ENCODE measurements around the gene NFATC1.
"Not testable (repeated sequence)": the region's sequence is repeated elsewhere in the genome, so short reads cannot be mapped to it uniquely, and the experiment has no call there.

The NFATC1 gene

DNA sequence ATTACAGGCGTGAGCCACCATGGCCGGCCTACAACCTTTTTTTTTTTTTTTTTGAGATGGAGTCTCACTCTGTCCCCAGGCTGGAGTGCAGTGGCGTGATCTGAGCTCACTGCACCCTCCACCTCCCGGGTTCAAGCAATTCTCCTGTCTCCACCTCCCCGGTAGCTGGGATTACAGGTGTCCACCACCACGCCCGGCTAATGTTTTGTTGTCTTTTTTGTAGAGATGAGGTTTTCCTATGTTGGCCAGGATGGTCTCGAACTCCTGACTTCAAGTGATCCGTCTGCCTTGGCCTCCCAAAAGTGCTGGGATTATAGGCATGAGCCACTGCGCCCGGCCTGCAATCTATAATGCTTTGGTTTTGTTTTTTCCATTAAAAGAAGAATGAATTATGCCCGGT lies 19.1 kb upstream of the NFATC1 start:
- DNase-seq = not testable (repeated sequence)

DNA sequence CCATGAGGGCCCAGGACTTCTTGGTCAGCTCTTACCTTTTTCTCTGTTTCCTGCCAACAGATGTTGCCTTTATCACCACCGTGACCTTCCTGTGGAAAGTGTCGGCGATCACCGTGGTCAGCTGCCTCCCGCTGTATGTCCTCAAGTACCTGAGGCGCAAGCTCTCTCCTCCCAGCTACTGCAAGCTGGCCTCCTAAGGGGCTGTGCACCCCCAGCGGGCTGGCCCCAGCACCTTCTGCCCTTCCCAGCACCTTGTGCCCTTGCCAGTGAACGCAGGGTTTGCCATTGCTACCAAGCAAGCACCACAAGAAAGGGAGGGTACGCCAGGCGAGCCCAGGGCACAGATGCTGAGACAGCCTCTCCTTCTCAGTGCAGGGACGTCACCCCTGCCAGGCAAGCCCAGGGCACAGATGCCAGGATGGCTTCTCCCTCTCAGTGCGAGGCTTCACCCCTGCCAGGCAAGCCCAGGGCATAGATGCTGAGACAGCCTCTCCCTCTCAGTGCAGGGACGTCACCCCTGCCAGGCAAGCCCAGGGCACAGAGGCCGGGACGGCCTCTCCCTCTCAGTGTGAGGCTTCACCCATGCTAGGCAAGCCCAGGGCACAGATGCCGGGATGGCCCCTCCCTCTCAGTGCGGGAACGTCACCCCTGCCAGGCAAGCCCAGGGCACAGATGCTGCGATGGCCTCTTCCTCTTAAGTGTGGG lies 18.4 kb upstream of the NFATC1 start:
- DNase-seq = no peak

DNA sequence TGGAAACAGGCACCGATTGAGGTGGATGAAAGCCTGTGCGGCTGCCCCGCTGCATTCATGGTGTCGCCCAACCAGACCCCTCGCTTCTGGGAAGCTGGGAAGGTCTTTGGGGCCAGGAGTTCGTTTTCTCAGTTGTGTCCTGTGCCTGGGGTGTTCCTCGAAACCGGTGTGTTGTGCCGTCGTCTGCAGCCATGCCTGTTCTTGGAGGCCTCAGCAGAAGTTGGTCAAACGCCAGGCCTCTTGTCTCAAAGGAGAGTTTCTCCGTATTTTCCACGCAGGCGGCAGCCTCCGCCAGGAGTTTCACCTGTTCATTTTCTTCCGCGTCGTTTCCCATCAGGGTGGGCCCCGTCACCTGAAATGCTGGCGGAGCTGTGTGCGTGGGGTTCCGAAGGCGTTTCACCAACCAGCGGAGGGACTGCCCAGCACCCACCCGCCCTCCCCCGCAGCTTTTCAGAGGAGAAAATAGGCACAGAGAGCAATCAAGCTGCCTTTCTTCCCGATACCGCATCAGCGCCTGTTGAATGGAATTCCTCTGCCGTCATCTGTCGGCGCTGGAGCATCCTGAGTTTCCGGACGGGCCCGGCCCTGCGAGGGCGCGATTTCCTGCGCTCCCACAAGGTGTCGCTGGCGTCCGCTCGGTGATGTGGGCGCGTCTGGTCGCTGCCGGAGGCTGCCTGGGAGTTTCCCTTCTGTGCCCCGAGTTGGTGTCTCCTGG lies 17.0 kb upstream of the NFATC1 start:
- DNase-seq = peak; percentile 61 to 74 (median 70)

DNA sequence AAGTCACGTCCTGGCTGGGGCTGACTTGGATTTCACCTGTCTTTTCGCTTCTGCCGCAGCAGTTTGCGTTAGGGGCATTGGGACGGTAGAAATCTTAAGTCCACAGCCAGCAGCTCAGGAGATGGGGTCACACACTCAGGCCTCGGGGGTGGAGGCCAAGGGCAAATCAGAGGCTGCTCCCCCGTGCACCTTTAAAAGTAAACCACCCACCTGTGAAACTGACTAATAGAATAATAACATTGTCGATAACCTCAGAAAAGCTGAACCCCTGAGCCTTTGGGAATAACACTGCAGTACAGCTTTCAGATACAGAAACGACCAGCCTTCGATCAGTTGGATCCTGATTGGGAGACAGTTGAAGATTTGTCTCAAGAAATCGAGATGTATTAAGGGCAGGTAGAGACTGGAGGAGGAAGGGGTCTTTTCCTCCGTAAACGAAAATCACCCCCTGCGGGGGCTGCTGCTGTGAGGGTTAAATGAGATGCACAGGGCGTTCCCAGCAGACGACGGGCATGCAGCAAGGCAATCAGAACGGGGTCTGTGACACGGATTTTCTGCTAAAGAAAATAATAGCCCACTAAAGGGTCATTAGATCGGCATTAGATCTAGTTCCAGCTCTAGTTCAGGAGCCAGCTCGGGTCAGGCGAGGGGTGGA lies 16.4 kb upstream of the NFATC1 start:
- no peak for DNase-seq

DNA sequence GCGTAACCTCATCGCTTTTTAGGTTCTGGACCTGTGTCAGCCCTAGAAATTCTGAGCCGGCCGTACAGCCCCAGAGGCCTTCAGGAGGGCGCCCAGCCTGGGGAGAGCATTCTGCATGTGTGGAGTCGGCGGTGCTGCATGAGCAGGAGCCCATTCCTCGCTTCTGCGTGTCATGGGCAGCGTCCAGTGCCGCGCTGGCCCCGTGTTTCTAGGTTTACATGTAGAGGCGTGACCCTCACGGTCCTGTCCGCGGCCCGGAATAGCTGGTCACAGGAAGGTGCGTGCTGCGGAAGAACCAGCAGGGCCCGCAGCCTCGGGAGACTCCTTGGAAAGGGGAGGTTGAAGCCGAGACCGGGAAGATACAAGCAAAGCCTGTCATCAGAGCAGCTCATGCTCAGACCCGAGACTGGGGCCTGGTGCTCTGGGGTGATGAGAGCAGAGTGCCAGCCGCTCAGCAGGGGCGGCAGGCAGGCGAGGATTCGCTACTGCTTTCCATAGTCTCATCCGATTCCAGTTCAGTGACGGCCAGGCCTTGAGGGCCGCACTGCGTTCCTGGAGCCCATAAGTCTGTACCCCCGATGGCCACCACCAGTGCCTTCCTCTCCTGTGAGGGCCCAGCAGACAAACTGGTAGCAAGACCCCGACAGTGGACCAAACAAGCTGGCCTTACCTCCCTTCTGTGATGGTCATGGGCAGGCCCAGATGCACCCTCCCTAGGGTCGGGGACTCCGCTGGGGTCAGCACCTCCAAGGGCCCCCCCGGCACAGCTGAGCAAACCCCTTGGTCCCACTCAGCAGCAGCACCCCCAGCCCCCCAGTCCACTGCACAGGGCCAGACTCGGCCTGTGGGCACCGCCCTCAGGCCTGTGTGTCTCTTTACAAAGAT lies 15.6 kb upstream of the NFATC1 start:
- no peak for DNase-seq

DNA sequence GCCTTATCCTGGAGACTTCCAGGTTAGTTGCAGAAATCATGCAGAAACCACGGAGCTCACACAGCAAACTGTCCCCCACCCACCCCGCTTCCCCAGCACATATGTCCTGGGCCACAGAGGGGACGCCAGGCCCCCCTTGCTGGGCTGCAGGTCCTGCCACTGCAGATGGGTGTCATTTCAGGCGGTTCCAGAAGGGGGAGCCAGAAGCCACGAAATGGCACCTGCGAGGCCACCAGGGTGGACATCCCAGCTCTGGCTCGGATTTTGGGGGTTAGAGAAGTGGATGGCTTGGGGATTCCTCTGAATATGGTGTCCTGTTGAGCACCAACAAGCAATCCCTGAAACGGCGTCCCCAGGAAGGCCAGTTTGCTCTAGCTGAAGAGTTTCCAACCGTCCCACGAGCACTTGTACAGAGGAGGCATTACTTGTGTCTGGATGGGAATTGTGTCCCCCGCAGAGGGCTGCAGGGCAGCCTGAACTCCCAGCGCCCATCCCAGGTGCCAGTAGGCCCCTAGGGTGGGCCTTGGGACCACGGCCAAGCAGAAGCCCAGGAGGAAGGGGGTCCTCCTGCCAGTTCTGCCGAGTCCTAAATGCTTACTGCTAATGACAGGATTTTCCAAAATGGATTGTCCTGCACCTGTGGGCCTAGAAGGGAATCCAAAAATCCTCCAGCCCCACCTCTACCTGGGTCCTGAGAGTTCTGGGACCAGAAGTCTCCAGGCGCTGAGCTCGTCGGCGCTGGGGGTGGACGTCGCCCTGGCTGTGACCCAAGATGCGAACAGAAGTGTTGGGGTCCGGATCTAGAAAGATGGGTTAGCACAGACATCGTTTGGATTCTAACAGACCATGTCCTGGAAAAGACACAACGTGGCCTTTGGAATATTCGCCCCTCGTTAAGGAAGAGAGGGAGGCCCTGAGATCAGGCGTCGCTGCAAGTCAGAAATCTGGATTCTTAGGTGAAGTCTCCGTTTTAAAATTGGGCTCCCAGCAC lies 14.6 kb upstream of the NFATC1 start:
- DNase-seq = peak in 3 of 4 experiments; percentile 38 to 71 (median 68)

DNA sequence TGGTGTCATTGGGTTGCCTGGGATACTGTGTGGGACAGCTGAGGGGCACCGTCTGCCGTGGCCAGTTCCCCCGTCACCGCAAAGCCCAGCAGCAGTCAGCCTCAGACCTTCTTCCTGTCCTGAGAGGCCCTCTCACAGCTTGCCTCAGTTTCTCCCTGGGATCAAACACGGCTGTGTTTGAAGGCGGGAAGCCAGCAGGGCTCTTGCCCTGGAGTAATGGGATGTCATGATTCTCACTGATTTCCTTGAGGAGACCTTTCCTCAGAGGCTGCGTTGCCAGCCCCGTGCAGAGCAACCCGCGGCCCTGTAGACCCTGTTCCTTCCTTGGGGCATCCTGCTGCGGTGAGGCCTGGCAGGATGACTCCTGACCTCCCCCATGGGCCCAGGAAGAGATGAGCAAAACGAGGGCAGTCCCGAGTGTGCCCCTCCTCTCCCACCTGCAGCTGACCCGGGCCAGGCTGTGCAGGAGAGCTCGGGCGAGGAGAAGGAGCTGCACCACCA lies 13.9 kb upstream of the NFATC1 start:
- no peak for DNase-seq

DNA sequence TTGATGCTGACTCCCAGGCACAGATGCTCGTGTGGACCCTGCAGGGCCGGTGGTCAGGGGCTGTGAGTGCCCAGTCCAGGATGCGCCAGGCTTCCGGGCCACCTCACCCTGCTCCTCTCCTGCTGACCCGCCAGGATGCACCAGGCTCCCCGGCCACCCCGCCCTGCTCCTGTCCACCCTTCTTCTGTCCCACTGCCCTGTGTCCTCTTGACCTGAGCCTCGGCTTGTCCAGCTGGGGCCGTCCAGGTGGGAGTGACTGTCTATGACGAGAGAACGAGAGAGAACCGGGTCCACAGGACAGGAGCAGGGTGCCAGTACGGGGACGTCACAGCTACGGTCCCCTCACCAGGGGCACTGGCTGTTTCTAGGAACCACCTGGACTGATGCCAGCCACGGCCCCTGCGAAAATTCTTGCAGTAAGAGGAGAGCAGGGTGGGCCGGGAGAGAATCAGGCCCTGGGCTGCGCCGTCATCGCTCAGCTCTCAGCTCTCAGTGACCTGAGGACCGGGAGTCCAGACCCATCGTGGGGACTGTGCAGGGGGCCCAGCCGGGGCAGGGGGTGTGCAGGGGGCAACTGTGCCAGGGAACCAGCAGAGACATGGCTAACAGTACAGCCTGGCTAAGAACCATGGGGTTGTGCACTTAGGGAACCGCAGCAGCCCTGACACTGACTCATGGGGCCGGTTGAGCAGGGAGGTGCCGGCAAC lies 12.9 kb upstream of the NFATC1 start:
- no peak for DNase-seq

DNA sequence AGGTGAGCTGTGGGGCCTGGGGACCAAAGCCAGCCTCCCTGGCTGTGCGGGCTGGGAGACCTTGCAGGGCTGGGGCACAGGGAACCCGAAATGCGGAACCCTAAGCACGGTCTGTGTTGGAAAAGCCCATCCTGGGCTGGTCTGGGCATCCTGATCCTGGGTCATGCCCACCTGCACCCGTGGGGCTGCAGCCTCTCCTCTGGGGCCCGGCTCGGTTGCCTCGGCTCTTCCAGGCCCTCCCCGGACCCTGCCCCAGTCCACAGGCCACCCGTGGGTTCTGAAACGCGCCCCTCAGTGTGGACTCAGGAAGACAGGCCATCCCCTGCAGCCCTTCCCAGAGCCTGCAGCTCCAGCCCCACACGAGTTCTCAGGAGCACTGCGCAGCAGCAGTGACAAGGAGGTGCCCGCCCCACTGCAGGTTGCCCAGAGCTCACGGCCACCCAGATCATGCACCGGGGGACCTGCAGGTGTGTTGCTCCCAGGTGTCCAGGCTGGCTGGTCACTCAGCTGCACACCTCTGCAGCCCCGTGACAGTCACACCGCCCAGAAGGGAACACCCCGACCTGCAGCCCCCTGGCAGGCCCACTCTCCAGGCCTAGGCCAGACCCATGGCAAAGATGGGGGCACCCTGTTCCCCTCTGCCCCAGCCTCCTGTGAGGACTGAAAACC lies 12.2 kb upstream of the NFATC1 start:
- DNase-seq = no peak

DNA sequence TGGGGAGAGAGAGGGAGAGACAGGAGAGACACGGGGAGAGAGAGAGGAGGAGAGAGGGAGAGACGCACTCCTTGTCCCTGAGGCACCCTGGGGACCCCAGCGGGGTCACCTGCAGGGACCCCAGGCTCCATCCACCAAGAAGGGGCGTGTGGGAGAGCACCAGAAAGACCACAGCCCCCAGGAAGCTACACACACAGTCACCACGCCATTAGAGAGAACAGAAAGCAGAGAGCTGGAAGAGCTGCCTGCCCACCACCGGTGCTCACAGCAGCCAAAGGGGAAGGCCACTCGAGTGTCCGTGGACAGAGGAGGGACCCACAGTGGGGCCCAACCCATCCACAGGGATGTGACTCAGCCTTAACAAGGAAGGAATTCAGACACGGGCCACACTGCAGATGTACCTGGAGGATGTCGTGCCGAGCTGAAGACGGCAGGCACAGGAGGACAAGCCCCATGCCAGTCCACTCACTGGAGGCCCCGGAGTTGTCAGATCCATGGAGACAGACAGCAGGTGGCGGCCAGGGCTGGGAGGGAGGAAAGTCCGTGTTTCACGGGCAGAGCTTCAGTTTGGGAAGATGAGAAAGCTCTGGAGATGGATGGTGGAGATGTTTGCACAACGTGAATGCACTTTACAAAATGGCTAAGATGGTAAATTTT lies 11.5 kb upstream of the NFATC1 start:
- no peak for DNase-seq

DNA sequence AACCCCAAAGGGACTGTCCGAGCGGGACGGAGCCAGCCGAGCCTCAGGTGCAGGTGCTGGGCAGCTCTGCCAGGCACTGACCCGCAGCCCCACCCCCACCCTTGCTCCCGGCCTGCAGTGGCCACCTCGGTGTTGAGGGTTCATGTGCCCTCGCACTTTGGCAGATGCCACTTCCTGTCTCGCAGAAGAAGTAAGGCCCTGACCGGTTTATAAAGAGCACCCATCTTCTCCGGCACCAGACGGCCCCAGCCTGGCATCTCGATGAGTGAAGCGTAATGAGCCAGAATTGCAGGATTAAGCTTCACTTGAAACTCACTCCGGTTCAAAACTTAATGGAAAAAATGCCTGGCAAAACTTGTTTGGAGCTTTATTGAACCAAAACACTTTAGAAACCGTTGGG lies 10.9 kb upstream of the NFATC1 start:
- DNase-seq = no peak

DNA sequence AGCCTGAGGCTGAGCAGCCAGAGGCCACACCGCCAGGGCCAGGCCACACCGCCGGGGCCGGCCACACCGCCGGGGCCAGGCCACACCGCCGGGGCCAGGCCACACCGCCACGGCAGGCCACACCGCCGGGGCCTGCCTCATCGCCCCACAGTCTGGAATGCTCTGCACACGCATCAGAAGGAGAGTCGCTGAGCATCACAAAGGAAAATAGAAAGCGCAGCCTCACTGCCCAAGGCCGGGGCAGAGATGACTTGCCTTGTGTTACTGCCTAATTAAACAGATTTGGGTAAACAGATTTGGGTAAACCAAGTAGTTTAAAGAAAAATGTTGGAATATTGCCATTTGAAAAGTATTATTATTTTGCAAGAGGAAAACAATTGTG lies 10.4 kb upstream of the NFATC1 start:
- no peak for DNase-seq

DNA sequence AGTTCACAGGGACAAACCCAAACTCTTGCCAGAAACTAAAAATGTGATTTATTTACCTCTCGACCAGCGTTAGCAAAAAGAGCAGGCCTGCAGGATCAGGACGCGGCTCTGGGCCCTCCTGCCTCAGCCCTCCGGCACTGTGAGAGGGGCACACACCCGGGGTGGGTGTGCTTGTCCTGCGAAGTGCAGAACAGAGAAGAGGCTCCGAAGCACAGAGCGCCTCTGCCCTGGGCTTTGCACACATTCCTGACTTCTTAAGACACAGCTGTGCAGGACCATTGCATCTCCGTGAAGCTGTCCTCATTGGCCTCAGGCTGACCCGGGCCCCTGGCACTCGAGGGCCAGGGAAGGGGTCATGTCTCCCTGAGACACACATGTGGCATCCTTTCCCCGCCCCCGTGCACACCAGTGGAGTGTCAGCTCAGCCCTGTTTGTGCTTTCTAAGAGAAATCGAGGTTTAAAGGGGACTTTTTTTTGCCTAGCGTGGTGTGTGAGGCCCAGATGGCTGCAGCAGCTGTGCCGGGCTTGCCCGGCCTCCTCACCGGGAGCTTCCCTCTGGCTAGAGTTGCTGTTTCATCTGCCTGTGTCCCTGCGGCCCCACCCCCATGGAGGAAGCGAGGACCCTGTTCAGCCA lies 9.9 kb upstream of the NFATC1 start:
- DNase-seq = no peak

DNA sequence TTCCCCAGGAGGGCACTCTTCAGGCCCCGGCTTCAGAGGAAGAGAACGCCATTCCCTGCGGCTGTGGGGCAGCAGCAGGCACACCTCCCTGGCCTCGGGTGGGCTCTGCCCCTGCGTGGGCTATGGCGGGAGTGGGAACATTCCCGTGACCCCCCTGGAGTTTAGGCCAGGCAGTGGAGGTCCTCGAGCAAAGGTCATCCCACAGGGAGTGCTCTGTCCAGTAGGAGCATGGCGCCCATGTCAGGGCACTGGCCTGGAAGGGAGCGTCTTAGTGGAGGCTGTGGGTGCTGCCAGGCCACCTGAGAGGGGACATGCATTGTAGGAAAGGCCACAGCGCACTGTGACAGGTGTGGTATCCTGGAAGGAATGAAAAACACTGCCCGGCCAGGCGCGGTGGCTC lies 9.2 kb upstream of the NFATC1 start:
- no peak for DNase-seq

DNA sequence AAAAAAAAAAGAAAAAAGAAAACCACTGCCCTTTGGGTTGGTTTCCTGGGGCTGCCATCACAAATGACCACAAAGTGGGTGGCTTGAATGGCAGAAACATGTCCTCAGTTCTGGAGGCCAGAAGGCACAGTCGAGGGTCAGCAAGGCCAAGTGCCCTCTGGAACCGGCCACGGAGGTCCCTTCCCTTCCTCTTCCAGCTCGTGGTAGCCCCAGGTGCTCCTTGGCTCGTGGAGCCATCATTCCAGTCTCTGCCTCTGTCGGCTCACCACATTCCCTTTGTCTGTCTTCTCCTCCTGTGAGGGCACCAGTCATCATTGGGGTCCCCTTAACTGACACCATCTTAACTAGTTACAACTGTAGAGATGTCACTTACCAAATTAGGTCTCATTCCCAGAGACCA lies 8.5 kb upstream of the NFATC1 start:
- no peak for DNase-seq

DNA sequence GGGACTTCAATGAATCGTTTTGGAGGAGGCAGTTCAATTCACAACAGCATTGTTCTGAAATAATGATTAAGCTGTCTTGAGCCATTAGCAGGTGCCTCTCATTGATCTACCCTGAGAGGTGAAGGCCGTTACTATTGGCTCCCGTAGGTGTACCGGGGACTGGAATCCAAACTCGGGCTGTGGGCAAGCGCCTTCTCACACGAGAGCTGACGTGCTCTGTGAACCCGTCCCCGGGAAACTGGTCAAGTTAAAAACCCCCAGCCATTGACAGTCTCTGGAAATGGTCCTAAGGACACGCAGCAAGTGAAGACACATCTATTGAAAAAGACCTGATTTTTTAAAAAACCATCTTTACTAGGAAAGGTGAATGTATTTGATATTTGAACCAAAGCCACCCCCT lies 8.1 kb upstream of the NFATC1 start:
- DNase-seq = no peak

DNA sequence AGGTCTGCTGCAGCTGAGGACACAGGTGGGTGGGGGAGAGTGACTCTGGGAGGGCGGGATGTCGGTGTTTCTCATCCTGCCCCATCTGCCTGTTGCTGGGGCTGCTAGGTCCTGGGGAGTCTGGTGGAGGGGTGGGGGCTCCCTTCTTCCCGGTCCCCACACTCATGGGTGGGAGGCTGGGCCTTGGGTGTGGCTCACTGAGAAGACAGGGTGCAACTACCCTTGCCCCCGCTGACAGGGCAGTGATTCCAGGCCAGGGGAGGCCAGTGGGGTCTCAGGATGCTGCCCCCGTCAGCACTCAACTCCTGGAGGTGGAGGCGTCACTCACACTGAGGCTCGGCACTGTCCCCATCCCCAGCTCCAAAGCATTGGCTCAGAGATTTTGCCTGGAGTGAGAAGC lies 7.7 kb upstream of the NFATC1 start:
- no peak for DNase-seq

DNA sequence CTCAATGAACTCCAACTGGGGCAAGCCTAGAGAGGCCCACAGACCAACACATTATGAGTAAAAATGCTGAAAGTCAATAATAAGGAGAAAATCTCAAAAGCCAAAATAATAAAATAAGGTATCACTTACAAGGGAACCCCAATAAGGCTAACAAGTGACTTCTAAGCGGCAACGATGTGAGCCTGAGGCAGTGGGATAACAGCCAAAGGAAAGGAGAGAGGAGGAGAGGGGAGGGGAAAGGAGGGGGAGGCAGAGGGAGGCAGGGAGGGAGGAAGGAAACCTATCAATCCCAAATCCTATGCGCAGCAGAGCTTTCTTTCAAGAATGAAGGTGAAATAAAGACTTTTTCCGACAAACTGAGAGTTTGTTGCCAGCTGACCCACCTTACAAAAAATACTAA lies 6.0 kb upstream of the NFATC1 start:
- no peak for DNase-seq

DNA sequence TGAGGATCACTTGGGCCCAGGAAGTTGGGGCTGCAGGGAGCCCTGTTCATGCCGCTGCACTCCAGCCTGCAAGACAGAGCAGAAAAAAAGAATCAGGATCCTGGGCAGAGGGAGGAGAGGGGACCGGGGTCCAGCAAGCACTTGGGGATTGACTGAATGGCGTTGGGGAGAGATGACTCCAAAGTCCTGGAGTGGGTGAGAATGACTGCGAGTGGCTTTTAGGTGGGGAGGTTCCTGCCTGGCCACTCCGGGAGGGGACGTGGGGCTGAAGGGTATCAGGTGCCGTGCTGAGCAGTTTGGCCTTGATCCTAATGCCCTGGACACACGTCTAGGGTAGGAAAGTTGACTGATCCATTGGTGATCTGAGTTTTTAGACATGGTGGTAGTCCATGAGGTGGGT lies 3.5 kb upstream of the NFATC1 start:
- DNase-seq = no peak

All from activated CD4-positive, CD25-positive, alpha-beta regulatory T cell (primary cell).